ENCODE data around the gene TEC. TPM values are rescaled to one million over a fixed set of nuclear protein-coding genes. Genes with fewer than 3 reads are reported as not detected.
"Not testable (repeated sequence)": the region's sequence is repeated elsewhere in the genome, so short reads cannot be mapped to it uniquely, and the experiment has no call there.

The TEC gene
- total and polyA plus RNA-seq, 2 of the 8 experiments (the other 6 are each of a cell fraction or from before 2014, with no cell fraction given) = 0.73 to 1.8 TPM

DNA sequence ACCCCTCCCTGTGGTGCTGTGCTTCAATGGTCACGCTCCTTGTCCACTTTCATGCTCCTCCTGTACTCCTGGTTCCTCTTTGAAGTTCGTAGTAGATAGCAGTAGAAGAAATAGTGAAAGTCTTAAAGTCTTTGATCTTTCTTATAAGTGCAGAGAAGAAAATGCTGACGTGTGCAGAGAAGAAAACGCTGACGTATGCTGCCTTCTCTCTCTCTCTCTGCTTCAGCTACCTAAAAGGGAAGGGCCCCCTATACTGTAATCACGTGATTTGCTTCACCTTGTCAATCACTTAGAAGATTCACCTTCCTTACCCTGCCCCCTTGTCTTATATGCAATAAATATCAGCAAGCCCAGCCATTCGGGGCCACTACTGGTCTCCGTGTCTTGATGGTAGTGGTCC is 50.2 kb downstream of the TEC start:
- H4K91ac ChIP-seq (replicated peaks; ENCODE audit: insufficient read length, low read length); DNase-seq (ENCODE audit: low read depth in 1 of 2, low spot score in 2 of 2); H3K36me3 ChIP-seq (ENCODE audit: control insufficient read depth in 2 of 4, insufficient read depth in 4 of 4, low read length in 3 of 4); H3K18ac ChIP-seq (ENCODE audit: extremely low read depth, low read length); H2BK15ac ChIP-seq (ENCODE audit: low read length); H2BK5ac ChIP-seq (ENCODE audit: low read depth, low read length); H2AK5ac ChIP-seq (ENCODE audit: low read depth, low read length); POLR2A ChIA-PET (ENCODE audit: partially characterized antibody); H3K27ac ChIP-seq (ENCODE audit: low read depth, low read length); H3K4me1 ChIP-seq (replicated peaks in 1 of 4; ENCODE audit: control insufficient read depth in 3 of 4, insufficient read depth in 4 of 4, low read length in 3 of 4); H3K14ac ChIP-seq (ENCODE audit: insufficient read length); H2BK12ac ChIP-seq (ENCODE audit: low read depth, low read length); CTCF ChIA-PET (ENCODE audit: partially characterized antibody); FAIRE-seq; H4K20me1 ChIP-seq (replicated peaks in 1 of 2; ENCODE audit: control insufficient read depth in 1 of 2, insufficient read depth in 2 of 2, low read length in 2 of 2); H4K5ac ChIP-seq (ENCODE audit: insufficient read length, low read depth, low read length); H3K4me3 ChIP-seq (ENCODE audit: extremely low read depth in 1 of 4, insufficient read depth in 2 of 4, low read depth in 3 of 4, low read length in 4 of 4); H3K23ac ChIP-seq (ENCODE audit: insufficient read length); H4K8ac ChIP-seq (ENCODE audit: extremely low read depth, insufficient read depth, low read length); H3K23me2 ChIP-seq (ENCODE audit: low read depth, low read length); H3K79me2 ChIP-seq (ENCODE audit: control insufficient read depth in 1 of 2, insufficient read depth in 2 of 2, low read length in 2 of 2); H3K9me3 ChIP-seq (ENCODE audit: insufficient read depth in 2 of 2, low read depth in 1 of 2, low read length in 1 of 2); H3K56ac ChIP-seq (replicated peaks; ENCODE audit: insufficient read length, low read depth, low read length); H3K9ac ChIP-seq (replicated peaks in 1 of 4; ENCODE audit: extremely low read depth in 1 of 4, low read depth in 3 of 4, low read length in 3 of 4); H3K27me3 ChIP-seq (replicated peaks in 1 of 4; ENCODE audit: control insufficient read depth in 3 of 4, extremely low read depth in 1 of 4, insufficient read depth in 3 of 4, low read length in 3 of 4); H2BK120ac ChIP-seq (replicated peaks; ENCODE audit: low read depth, low read length); H3K4me2 ChIP-seq (ENCODE audit: insufficient read depth in 1 of 2, low read depth in 2 of 2, low read length in 2 of 2); H3K79me1 ChIP-seq (ENCODE audit: low read depth, low read length); H3K4ac ChIP-seq (replicated peaks; ENCODE audit: insufficient read length, low read depth, low read length); H2BK20ac ChIP-seq (ENCODE audit: low read length); H2AFZ ChIP-seq (ENCODE audit: low read length): not testable (repeated sequence)
- WGBS, 2 experiments (ENCODE audit: extremely low coverage in 1 of 2, insufficient coverage in 1 of 2, insufficient read length in 1 of 2, insufficient replicate concordance in 2 of 2, low coverage in 1 of 2, low lambda C conversion rate in 2 of 2, missing lambda C conversion rate in 1 of 2) = 86% methylated on average over 7 of the region's 8 CpGs; no CpG with 5 or more reads in 1 of the 2 experiments

All from H1 (cell line).